ENCODE measurements around the gene STK24. TPM values are rescaled to one million over a fixed set of nuclear protein-coding genes. Genes with fewer than 3 reads are reported as not detected.

Gene STK24
- total RNA-seq, 1 donor from 2014 or later = 168 TPM

- no peak for TF ChIP-seq CTCF (IDR thresholded peaks at IDR 0.05; ENCODE audit: insufficient read depth, low read length, severe bottlenecking)
- no peak for FAIRE-seq
Measured at GRCh38 chr13:98493042-98493712, 83.7 kb downstream of the STK24 start.

GRCh38 chr13:98492335-98493041, 84.4 kb downstream of the STK24 start:
- Histone ChIP-seq H3K4me3 (ENCODE audit: low read depth, low read length) (no peak overlapping the region), H3K36me3 (ENCODE audit: control insufficient read depth, insufficient read depth, low read length) (peaks cover 12% of the 10 kb centered on the region), H3K27me3 (ENCODE audit: control insufficient read depth, insufficient read depth, low read length) (no peaks in the 10 kb centered on the region)
- TF ChIP-seq CTCF (IDR thresholded peaks at IDR 0.05; ENCODE audit: insufficient read depth, low read length, severe bottlenecking) = no peak
- FAIRE-seq (no peak), DNase-seq (ENCODE audit: low read depth) (no peak)

More at GRCh38 chr13:98493042-98493712, 83.7 kb downstream of the STK24 start:
- H3K36me3 ChIP-seq (ENCODE audit: control insufficient read depth, insufficient read depth, low read length) = peaks cover 16% of the 10 kb centered on the region
- no peak for DNase-seq (ENCODE audit: low read depth)
- H3K27me3 ChIP-seq (ENCODE audit: control insufficient read depth, insufficient read depth, low read length) = no peaks in the 10 kb centered on the region
- H3K4me3 ChIP-seq (ENCODE audit: low read depth, low read length) = no peak overlapping the region

GRCh38 chr13:98490866-98491265, 86.0 kb downstream of the STK24 start:
- TF ChIP-seq CTCF (IDR thresholded peaks at IDR 0.05; ENCODE audit: insufficient read depth, low read length, severe bottlenecking) = no peak
- no peaks in the 10 kb centered on the region for H3K27me3 ChIP-seq (ENCODE audit: control insufficient read depth, insufficient read depth, low read length)
- DNase-seq (ENCODE audit: low read depth) (no peak), FAIRE-seq (no peak)
- H3K4me3 ChIP-seq (ENCODE audit: low read depth, low read length) = no peak overlapping the region
- peaks cover 8% of the 10 kb centered on the region for H3K36me3 ChIP-seq (ENCODE audit: control insufficient read depth, insufficient read depth, low read length)

GRCh38 chr13:98490195-98490836, 86.6 kb downstream of the STK24 start:
- H3K27me3 ChIP-seq (ENCODE audit: control insufficient read depth, insufficient read depth, low read length) = no peaks in the 10 kb centered on the region
- no peak for DNase-seq (ENCODE audit: low read depth)
- TF ChIP-seq CTCF (IDR thresholded peaks at IDR 0.05; ENCODE audit: insufficient read depth, low read length, severe bottlenecking) = no peak
- FAIRE-seq = no peak
- peaks cover 8% of the 10 kb centered on the region for H3K36me3 ChIP-seq (ENCODE audit: control insufficient read depth, insufficient read depth, low read length)
- no peak overlapping the region for H3K4me3 ChIP-seq (ENCODE audit: low read depth, low read length)

DNA sequence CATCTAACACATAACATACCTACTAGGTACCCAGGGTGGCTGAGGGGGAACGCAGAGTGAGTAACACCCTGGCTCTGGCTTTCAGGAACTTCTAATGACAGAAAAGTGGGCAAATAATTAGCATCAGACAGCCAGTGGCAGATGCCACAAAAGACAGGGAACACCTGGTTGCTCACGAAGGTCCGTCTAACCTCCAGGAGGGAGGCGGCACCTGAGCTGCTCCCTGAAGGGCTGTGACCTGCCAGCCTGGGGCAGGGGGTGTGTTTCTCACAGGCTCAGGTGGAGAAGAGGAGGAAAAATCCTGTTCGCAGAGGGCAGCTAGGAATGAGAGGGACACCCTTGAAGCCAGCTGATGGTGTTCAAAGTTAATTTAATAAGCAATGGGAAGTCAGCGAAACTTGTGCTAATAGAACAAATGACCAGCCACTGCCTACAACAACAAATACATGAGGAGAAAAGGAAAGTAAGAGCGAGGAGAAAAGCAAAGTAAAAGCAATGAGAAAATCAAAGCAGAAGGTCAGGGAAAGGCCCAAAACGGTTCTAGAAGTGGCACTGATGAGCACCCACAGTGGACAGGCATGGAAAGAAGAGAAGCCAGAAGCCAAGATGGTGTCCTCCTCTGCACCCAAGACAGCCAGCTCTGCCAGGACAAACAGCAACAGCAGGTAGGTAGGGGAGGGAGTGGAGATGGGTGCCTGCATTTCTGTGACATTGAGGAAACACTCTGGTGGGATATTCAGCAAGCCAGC, 87.3 kb downstream of the STK24 start:
- Histone ChIP-seq H3K4me3 (ENCODE audit: low read depth, low read length) (no peak overlapping the region), H3K36me3 (ENCODE audit: control insufficient read depth, insufficient read depth, low read length) (peaks cover 8% of the 10 kb centered on the region), H3K27me3 (ENCODE audit: control insufficient read depth, insufficient read depth, low read length) (no peaks in the 10 kb centered on the region)
- FAIRE-seq (no peak), DNase-seq (ENCODE audit: low read depth) (no peak)
- TF ChIP-seq CTCF (IDR thresholded peaks at IDR 0.05; ENCODE audit: insufficient read depth, low read length, severe bottlenecking) = no peak
